NOMO-1 treated with DMSO at 0.1 percent for 48 hours (cell line): Measurements from ENCODE around the gene SEPTIN8.
A peak's percentile ranks its signal among the peaks of the same experiment; 100 is the strongest.
"Not testable (repeated sequence)": the region's sequence is repeated elsewhere in the genome, so short reads cannot be mapped to it uniquely, and the experiment has no call there.

ENCODE experiments used
- DNase-seq: peaks from one replicate; lab custom pipeline; 2025; ENCODE audit not compliant: unreplicated experiment; lab: John Stamatoyannopoulos, UW

SEPTIN8 gene

DNA sequence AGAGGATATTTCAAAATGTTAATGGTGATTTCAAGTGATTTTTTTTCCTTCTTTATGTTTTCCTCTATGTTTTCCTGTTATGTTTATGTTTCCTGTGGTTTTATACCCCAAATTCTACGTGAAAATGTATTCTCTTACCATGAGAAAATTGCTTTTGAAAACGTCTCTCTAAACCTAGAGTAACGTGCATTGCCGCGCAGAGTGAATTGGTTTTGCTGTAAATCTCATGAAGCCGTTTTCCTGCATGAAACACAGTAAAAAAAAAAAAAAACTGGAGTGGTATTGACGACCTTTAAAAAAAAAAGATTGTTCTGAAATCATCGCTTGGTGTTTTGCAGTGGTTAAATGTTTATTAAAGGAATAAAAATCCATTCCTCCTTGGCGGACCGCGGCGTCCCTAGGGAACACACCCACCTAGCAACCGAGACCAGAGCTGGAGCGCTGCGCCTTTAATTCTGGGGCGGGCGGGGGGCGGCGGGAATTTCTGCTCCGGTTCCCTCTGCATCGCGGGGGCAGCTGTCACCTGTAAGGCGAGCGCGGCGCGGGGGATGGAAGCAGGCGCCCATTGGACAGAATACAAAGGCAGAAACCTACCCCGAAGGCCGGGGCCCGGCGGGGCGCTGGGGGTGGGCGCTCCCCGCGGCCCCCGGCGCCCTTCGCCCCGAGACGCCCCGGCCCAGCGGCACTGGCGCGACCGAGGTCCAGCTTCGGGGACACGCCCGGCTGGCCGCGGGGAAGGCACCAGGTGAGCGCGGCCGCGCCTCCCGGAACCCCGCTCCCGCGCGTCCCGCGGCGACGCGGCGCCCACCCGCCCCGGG lies 36.0 kb upstream of the SEPTIN8 start, which contains the start of gene SOWAHA:
SOWAHA (plus strand) TSS at position 522 of the 818 bp plus-strand sequence. CDS start 320 bp downstream, outside the sequence.
- no peak for DNase-seq

DNA sequence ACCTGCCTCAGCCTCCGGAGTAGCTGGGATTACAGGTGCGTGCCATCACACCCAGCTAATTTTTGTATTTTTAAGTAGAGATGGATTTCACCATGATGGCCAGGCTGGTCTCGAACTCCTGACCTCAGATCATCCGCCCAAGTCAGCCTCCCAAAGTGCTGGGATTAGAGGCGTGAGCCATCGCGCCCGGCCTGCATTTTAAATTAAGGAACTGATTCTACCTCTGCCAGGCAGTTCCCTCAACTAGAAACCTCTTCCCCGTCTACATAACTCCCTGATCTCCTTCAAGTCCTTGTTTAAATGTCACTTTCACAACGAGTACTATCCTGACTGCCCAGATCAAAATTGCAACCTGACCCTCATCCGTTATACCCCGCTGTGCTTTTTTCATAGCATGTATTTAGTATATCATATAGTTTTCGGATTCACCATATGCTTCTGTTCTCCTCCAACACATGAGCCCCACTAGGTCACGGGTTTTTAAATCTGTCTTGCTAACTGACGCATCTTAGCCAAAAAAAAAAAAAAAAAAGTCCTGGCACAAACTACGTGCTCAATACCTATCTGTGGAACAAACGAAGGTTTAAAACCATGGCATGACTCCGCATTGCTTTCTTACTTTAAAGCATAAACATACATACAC lies 35.2 kb upstream of the SEPTIN8 start:
- peak; percentile 73 for DNase-seq

DNA sequence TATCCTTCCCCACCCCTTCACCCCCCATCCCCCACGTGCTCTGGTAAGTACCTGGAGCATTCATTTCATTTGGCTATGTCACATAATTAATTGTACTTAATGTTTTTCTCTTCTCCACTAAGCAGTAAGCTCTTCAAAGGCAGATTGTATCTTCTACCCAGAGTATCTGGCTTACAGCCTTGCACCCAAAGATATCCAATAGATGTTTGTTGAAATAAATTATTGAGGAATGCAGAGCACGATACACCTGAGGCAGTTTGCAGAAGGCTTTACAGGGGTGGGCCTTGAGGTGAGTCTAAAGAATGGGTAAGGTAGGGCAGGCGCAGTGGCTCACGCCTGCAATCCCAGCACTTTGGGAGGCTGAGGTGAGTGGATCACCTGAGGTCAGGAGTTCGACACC lies 33.6 kb upstream of the SEPTIN8 start:
- DNase-seq: no peak

DNA sequence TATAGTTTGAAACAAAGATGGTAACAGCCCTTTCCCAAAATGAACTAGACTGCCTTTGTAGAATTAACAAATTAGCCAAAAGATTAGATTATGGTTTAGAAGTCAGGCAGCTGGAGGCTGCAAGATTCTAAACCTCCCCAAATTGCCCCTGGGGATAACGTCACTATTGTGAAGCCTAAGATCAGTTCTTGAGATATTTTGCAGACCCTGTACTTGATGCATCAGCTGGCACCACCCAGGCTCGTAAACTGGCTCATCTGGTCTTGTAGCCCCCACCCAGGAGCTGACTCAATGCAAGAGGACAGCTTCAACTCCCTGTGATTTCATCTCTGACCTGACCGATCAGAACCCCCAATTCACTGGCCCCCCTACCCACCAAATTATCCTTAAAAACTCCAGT lies 31.8 kb upstream of the SEPTIN8 start:
- DNase-seq: no peak

DNA sequence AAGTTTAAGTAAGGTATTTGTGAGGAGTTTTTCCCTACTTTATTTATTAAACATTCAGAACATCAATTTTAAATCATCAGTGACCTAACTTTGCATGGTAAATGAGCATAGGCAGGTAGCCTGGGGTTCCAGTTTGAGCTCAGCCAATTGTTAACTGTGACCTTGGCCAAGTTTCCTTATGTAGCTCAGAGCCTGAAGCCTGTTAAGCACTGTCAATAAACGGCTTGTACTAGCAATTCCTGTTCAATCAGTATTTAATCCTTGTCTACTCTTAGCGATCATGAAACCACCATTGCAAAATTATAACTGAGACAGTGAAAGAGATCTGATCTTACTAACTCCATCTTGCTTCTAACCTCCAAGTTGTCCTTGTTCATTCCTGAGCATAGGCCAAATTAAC lies 31.4 kb upstream of the SEPTIN8 start:
- no peak for DNase-seq

DNA sequence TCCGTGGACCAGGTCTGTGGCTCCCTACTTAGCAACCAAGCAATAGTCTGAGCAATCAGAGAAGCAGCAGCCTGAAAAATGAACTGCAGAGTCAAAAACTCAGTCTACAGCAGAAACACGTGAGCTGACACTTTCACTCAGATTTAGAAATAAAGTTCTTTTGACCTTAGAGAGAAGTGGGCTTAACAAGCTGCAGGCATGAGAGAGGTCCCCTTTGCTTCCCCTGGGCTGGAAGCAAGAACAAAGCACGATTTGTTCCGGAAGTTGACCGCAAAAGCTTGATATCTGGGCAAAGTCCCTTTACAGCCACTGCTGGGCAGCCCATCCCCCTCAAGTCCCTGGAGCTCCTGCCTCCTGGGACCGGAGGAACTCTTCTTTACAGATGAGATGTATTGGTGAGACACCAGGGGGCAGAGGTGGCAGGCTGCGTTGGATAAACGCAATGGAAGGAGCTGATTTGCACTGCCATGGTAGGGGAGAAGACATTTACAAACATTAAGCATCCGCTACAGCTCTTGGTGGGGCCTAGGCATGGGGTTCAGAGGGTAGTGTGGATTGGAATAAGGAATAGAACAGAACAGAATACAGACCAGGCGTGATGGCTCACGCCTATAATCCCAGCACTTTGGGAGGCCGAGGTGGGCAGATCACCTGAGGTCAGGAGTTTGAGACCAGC lies 30.3 kb upstream of the SEPTIN8 start:
- no peak for DNase-seq

DNA sequence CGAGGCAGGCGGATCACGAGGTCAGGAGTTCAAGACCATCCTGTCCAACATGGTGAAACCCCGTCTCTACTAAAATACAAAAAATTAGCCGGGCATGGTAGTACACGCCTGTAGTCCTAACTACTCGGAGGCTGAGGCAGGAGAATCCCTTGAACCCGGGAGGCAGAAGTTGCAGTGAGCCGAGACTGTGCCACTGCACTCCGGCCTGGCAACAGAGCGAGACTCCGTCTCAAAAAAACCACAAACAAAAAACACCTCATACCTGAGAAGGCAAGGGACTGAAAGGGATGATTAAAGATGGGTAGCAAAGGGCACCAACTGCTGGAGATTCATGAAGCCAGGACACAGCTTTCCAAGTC lies 29.7 kb upstream of the SEPTIN8 start:
- DNase-seq: not testable (repeated sequence)

DNA sequence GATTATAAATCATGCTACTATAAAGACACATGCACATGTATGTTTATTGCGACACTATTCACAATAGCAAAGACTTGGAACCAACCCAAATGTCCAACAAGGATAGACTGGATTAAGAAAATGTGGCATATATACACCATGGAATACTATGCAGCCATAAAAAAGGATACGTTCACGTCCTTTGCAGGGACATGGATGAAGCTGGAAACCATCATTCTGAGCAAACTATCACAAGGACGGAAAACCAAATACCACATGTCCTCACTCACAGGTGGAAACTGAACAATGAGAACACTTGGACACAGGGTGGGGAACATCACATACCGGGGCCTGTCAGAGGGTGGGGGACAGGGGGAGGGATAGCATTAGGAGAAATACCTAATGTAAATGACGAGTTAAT lies 28.8 kb upstream of the SEPTIN8 start:
- DNase-seq: not testable (repeated sequence)

DNA sequence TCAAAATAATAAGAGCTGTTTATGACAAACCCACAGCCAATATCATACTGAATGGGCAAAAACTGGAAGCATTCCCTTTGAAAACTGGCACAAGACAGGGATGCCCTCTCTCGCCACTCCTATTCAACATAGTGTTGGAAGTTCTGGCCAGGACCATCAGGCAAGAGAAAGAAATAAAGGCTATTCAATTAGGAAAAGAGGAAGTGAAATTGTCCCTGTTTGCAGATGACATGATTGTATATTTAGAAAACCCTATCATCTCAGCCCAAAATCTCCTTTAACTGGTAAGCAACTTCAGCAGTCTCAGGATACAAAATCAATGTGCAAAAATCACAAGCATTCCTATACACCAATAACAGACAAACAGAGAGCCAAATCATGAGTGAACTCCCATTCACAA lies 27.2 kb upstream of the SEPTIN8 start:
- DNase-seq: not testable (repeated sequence)

DNA sequence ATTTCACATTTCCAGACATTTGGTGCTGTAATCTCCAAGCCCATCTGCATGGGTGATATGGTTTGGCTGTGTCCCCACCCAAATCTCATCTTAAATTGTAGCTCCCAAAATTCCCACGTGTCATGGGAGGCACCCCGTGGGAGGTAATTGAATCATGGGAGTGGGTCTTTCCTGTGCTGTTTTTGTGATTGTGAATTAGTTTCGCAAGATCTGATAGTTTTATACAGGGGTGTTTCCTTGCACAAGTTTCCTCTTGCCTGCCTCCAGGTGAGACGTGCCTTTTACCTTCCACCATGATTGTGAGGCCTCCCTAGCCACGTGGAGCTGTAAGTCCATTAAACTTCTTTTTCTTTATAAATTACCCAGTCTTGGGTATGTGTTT lies 25.6 kb upstream of the SEPTIN8 start:
- DNase-seq: not testable (repeated sequence)

DNA sequence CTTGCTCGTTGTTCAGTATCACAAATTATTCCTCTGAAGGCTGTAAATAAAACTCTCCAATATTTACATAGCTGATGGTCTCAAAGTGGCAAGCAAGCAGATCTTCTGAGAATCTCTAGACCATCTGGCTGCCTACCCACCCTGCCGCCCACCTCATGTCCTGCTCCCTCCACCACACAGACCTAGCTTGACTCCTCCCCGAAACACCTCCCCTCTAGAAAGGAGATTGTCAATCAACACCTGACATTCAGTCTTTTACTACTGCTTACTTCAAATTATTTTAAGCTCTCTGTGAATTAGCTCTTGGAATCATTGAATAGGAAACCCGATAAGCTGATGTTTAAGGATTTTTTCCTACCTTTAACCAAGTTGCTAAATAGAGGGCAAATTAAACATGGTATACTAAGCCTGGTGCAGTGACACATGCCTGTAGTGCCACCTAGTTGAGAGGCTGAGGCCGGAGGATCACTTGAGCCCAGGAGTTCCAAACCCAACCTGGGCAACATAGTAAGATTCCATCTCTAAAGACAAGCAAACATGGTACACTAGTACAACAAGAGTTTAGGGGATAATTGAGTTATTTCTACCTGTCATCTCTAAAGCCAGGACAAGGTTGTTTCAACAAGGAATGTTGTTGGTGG lies 25.1 kb upstream of the SEPTIN8 start:
- DNase-seq: no peak

DNA sequence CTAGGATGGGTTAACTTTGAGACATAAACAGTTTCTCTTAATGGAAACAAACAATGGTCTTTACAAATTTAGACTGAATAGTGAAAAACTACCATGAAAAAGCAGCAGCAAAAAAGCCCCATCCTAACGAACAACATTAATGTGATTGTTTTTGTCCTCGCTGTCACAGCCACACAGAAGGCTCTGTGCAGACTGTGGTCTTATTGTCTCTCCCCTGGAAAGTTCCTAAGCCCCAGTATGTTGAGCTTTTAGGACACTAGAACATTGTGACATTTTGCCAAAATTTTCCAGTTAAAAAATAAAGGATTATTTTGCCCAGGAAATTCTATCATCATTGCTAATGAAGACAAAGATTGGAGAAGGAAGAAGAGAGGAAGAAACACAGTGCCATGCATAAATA lies 23.5 kb upstream of the SEPTIN8 start:
- no peak for DNase-seq

DNA sequence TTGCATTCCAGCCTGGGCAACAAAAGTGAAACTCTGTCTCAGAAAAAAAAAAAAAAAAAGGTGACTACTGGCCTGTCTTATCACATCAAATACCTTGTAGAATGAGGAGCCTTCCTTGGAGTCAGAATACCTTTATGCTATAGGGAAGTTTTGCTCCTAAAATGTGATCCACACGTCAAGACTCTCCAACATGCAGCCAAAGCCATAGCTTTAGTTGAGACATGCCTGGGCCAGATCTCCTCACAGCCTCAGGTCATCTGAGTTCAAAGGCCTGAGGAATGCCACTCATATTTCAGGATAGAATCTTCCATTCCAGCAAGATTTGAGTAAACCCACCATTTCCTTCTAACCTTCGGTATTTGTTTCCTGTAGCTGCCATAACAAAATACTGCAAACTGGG lies 22.4 kb upstream of the SEPTIN8 start:
- DNase-seq: no peak

DNA sequence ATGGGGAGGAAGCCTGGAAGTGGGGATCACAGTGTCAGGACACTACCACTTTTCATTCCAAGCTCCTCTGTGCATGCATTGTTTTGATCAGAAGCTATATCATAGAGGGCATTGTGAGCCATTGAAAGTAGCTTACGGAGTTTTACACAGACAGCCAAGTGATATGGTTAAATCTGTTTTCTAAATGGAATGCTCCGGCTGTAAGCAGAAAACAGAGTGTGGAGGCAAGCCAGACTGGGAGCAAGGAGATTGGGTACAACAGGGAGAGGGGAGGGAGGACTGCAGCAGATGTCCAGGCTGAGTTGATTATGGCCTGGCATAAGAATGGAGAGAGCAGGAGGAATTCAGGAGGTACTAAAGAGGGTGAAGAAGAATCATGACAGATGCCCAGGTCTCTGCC lies 20.6 kb upstream of the SEPTIN8 start:
- no peak for DNase-seq

DNA sequence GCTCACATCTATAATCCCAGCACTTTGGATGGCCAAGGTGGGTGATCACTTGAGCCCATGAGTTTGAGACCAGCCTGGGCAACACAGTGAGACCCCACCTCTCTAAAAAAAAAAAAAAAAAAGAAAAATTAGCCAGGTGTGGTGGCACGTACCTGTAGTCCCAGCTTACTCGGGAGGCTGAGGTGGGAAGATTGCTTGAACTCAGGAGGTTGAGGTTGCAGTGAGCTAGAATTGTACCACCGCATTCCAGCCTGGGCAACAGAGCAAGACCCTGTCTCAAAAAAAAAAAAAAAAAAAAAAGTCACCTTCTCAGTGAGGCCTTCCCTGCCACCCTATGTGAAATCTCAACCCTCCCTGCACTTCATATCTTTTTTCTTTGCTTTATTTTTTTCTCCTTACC lies 14.0 kb upstream of the SEPTIN8 start:
- no peak for DNase-seq

DNA sequence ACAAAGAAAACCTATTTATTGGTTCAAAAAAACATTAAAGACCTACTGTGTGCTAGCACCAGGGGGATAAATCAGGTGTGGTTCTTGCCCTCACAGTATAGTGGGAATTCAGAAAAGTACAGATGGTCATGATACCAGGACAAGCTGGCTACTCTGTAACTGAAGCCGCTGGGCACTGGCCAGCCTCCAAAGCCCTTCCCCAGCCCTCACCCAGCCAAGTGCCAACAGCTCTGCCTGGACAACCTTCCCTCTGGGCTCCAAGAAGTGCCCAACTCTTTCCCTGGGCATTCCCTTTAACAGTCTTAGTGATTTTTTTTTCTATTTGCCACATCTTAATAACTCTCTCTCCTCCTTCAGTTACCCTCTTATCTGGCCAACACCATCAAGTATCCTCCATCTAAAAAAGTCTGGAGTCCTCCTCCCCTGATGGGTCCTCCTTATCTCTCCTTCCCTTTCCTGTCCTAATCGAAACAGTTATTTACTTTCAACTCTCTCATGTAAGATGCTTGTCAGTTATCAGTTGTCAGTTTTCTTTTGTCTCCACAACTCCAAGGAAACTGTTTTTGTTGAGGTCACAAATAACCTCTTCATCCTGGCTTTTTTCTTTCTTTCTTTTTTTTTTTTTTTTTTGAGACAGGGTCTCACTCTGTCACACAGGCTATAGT lies 13.3 kb upstream of the SEPTIN8 start:
- DNase-seq: no peak

DNA sequence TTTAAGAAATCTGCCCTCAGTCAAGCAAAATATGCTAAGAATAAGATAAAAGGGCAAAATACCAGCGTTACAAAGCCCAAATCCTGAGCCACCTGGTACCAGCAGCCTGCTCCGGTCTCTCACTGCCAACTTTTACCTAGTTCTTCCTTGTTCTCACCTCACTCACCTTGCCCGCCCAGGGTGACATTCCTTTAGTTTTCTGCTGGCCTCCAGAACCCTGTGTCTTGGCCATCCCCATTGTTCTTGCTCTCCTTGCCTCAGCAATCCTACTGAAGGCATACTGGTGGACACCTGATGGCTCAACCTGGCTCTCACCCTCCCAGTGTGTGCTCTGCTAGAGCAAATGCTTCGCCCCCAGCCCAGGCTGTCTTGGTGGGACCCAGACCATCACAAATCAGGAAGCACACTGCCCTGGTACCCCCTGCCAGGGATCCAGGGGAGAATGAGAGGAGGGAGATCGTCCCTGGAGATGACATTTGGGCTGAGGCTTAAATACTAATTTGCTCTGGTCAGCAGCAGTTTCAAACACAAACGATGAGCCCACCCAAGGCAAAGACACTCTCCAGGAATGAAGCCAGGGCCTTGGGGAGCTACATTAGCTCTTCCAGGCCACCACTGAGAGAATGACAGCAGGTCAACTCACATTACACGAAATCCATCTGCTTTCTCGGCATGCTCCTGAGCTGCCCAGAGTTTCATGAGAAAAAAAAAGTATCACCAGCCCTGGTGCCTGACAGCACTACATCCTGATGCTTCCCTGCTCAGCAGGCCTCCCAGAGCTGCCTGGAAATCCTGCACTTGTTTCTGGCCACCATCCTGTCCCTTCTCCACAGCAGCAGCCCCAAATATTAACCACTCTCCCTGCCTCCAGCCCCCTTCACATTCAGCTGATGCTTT lies 12.2 kb upstream of the SEPTIN8 start:
- no peak for DNase-seq

DNA sequence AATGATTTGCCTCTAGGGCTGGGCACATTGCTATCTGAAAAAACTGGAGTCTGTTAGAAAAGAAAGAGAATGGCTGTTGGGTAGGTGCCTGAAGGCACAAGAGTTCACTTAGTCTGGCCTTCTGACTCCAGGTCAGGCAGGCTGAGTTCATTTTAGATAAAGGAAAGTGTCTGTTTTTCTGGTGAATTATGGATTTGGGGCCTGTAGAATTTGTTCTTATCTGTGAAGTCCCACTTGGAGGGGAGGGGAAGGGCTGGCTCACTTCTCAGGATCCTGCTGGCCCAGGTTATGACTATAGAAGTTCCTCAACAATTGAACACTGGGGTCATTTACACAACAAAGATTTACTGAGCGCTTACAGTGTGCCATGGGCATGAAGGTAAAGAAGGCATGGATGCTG lies 11.5 kb upstream of the SEPTIN8 start:
- DNase-seq: no peak

DNA sequence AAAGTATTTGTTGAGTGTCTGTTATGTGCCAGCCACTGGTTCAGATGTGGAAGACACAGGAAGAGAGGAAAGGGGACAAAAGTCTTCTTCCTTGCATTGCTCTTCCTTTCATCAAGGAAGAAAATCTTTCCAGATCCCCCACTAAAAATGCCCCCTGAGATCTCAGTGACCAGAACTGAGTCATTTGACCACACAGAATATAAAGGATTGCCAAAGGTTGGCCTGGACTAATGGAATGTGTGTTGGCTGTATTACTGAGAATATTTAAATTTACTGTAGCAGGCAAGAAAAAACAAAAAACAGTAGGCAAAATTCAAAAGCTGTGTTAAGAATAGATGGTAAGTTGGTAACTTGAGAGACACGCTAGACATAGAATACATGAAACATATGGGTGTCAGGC lies 10.0 kb upstream of the SEPTIN8 start:
- no peak for DNase-seq

DNA sequence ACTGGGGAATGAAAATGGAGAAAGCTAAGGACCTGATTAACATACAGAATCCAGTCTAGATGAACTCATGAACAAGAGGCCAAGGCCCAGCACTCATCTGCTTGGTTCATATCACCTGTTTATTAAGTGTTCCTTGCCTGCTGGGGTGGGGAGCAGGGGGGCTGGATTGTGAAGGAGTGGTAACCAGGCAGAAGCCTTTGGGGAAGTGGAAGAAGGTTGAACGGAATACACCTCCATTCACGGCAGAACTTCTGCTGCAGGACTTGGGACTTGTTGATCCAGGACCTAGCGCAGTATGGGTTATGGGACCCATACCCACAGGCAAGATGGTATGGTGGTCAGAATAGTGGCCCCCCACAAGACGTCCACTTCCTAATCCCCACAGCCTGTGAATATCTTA lies 8.8 kb upstream of the SEPTIN8 start:
- DNase-seq: no peak
